IMR-90 (cell line): ENCODE measurements around the gene APLF. TPM values are rescaled to one million over a fixed set of nuclear protein-coding genes. Genes with fewer than 3 reads are reported as not detected.

ENCODE experiments used
- ATAC-seq: fragments of 200-7000 bp; cut with Tn5 transposase; 2 replicates; pipeline ENCODE4 v1.9.1; 2020; ENCODE audit warnings: low read depth, mild to moderate bottlenecking, moderate library complexity
- BruUV-seq: library from RNA; stranded (reverse); fragments of 400-500 nt; replicated peaks from 2 replicates; lab custom pipeline; 2021; lab: Mats Ljungman, UMichigan
- CTCF ChIA-PET: fragments of 300-600 bp; formaldehyde crosslinking; extraction: SDS; loops from one replicate; lab custom pipeline; 2021; ENCODE audit warnings: antibody characterized with exemption; lab: Yijun Ruan, JAX
- POLR2A ChIA-PET: fragments of 300-600 bp; sonication (Branson Sonifier 250); formaldehyde crosslinking; loops from one replicate; lab custom pipeline; 2022; ENCODE audit warnings: antibody characterized with exemption; ENCODE audit not compliant: unreplicated experiment; lab: Charles Lee
- DNase-seq: peaks from one replicate; pipeline ENCODE4 v3.0.0; 2013
- H2AFZ ChIP-seq: replicated peaks from 2 replicates; pipeline ENCODE3; 2013; ENCODE audit warnings: low read length, mild to moderate bottlenecking; ENCODE audit not compliant: poor library complexity
- H2AK5ac ChIP-seq: 2 replicates; pipeline ENCODE4 v1.6.1; 2013; ENCODE audit warnings: low read depth, low read length, inconsistent platforms
- H2AK9ac ChIP-seq: replicated peaks from 2 replicates; pipeline ENCODE3; 2013; ENCODE audit warnings: mild to moderate bottlenecking, low read depth, low read length, moderate library complexity; ENCODE audit not compliant: poor library complexity
- H2BK120ac ChIP-seq: 2 replicates; pipeline ENCODE4 v1.6.1; 2013; ENCODE audit warnings: low read depth, low read length, inconsistent platforms
- H2BK15ac ChIP-seq: 3 replicates; pipeline ENCODE4 v1.6.1; 2013; ENCODE audit warnings: low read depth, low read length, inconsistent platforms
- H2BK20ac ChIP-seq: 2 replicates; pipeline ENCODE4 v1.6.1; 2013; ENCODE audit warnings: low read depth, mild to moderate bottlenecking, inconsistent platforms, low read length, moderate library complexity
- H2BK5ac ChIP-seq: 2 replicates; pipeline ENCODE4 v1.6.1; 2013; ENCODE audit warnings: mild to moderate bottlenecking, low read depth, low read length, inconsistent platforms; ENCODE audit not compliant: poor library complexity, severe bottlenecking
- H3K14ac ChIP-seq: replicated peaks from 2 replicates; pipeline ENCODE4 v1.6.1; 2013; ENCODE audit warnings: low read depth, low read length, inconsistent platforms
- H3K18ac ChIP-seq: 2 replicates; pipeline ENCODE4 v1.6.1; 2013; ENCODE audit warnings: low read depth, low read length, control low read depth
- H3K23ac ChIP-seq: 2 replicates; pipeline ENCODE4 v1.6.1; 2013; ENCODE audit warnings: low read depth, low read length, inconsistent platforms
- H3K27ac ChIP-seq: 2 replicates; pipeline ENCODE4 v1.5.1; 2013; ENCODE audit warnings: mild to moderate bottlenecking, control low read depth, low read length; ENCODE audit not compliant: insufficient read depth
- H3K27me3 ChIP-seq: 2 replicates; pipeline ENCODE4 v1.6.1; 2013; ENCODE audit warnings: low read length; ENCODE audit not compliant: control insufficient read depth, insufficient read depth
- H3K36me3 ChIP-seq: 2 replicates; pipeline ENCODE4 v1.6.1; 2013; ENCODE audit warnings: low read length, mixed read lengths; ENCODE audit not compliant: control insufficient read depth, insufficient read depth
- H3K4ac ChIP-seq: 2 replicates; pipeline ENCODE4 v1.6.1; 2013; ENCODE audit warnings: low read depth, low read length, inconsistent platforms
- H3K4me1 ChIP-seq: 2 replicates; pipeline ENCODE4 v1.6.1; 2013; ENCODE audit warnings: low read length, mixed read lengths; ENCODE audit not compliant: control insufficient read depth, insufficient read depth
- H3K4me2 ChIP-seq: 2 replicates; pipeline ENCODE4 v1.6.1; 2013; ENCODE audit warnings: low read depth, mild to moderate bottlenecking, control low read depth, low read length, moderate library complexity
- H3K4me3 ChIP-seq: 2 replicates; pipeline ENCODE4 v1.5.1; 2013; ENCODE audit warnings: low read depth, mild to moderate bottlenecking, control low read depth, low read length, moderate library complexity; ENCODE audit not compliant: insufficient read depth
- H3K56ac ChIP-seq: 2 replicates; pipeline ENCODE4 v1.6.1; 2013; ENCODE audit warnings: low read length, inconsistent platforms; ENCODE audit not compliant: insufficient read depth; ENCODE audit errors: extremely low read depth
- H3K79me1 ChIP-seq, 2 experiments: 2 replicates each; pipeline ENCODE4 v1.6.1; 2013; ENCODE audit warnings: low read length in 2 of 2, inconsistent platforms in 1 of 2, low read depth in 1 of 2
- H3K9ac ChIP-seq: 2 replicates; pipeline ENCODE4 v1.6.1; 2013; ENCODE audit warnings: low read depth, low read length, control low read depth
- H3K9me1 ChIP-seq: 2 replicates; pipeline ENCODE4 v1.6.1; 2013; ENCODE audit warnings: low read length, inconsistent platforms; ENCODE audit not compliant: insufficient read depth
- H3K9me3 ChIP-seq: 2 replicates; pipeline ENCODE4 v1.6.1; 2013; ENCODE audit warnings: low read length; ENCODE audit not compliant: control insufficient read depth, insufficient read depth
- H4K20me1 ChIP-seq: 2 replicates; pipeline ENCODE4 v1.6.1; 2013; ENCODE audit warnings: low read length, inconsistent platforms; ENCODE audit not compliant: insufficient read depth
- H4K5ac ChIP-seq: 2 replicates; pipeline ENCODE4 v1.6.1; 2013; ENCODE audit warnings: mild to moderate bottlenecking, low read depth, low read length, control low read depth
- H4K8ac ChIP-seq, 2 experiments: 2 replicates each; pipeline ENCODE4 v1.6.1; 2013; ENCODE audit warnings: low read depth in 2 of 2, low read length in 2 of 2, control low read depth in 1 of 2, inconsistent platforms in 1 of 2
- H4K91ac ChIP-seq: 2 replicates; pipeline ENCODE4 v1.6.1; 2013; ENCODE audit warnings: low read depth, low read length, inconsistent platforms; ENCODE audit not compliant: insufficient read depth
- BHLHE40 ChIP-seq: fragments of 150-350 bp; IDR thresholded peaks from 2 replicates; pipeline ENCODE4 v1.6.1; 2016; ENCODE audit warnings: mild to moderate bottlenecking, low read depth, low read length
- CEBPB ChIP-seq: IDR thresholded peaks from 2 replicates; pipeline ENCODE4 v1.6.1; 2012; ENCODE audit warnings: low read depth, low read length, improper control_type of control experiment
- CHD1 ChIP-seq: IDR thresholded peaks from 2 replicates; pipeline ENCODE4 v1.6.1; 2012; ENCODE audit warnings: low read depth, low read length, improper control_type of control experiment
- FOS ChIP-seq: fragments of 150-350 bp; IDR thresholded peaks from 2 replicates; pipeline ENCODE4 v1.6.1; 2016; ENCODE audit warnings: low read depth, low read length
- MAFK ChIP-seq: IDR thresholded peaks from 2 replicates; pipeline ENCODE4 v1.6.1; 2012; ENCODE audit warnings: low read depth, low read length, improper control_type of control experiment
- MAZ ChIP-seq: IDR thresholded peaks from 2 replicates; pipeline ENCODE4 v1.6.1; 2012; ENCODE audit warnings: low read depth, mild to moderate bottlenecking, low read length, improper control_type of control experiment, moderate library complexity, borderline replicate concordance
- MXI1 ChIP-seq: IDR thresholded peaks from 2 replicates; pipeline ENCODE4 v1.6.1; 2012; ENCODE audit warnings: low read depth, mild to moderate bottlenecking, low read length, moderate library complexity, borderline replicate concordance
- NFE2L2 ChIP-seq: fragments of 150-350 bp; IDR thresholded peaks from 2 replicates; pipeline ENCODE4 v1.6.1; 2016; ENCODE audit warnings: low read depth, mild to moderate bottlenecking, low read length
- POLR2A ChIP-seq: IDR thresholded peaks from 2 replicates; pipeline ENCODE4 v1.6.1; 2012; ENCODE audit warnings: mild to moderate bottlenecking, low read depth, low read length
- RAD21 ChIP-seq: IDR thresholded peaks from 2 replicates; pipeline ENCODE4 v1.6.1; 2012; ENCODE audit warnings: low read length, improper control_type of control experiment
- RCOR1 ChIP-seq: IDR thresholded peaks from 2 replicates; pipeline ENCODE4 v1.6.1; 2012; ENCODE audit warnings: mild to moderate bottlenecking, low read length, improper control_type of control experiment; ENCODE audit not compliant: insufficient replicate concordance
- RFX5 ChIP-seq: IDR thresholded peaks from 2 replicates; pipeline ENCODE4 v1.8.0; 2012; ENCODE audit warnings: low read depth, mild to moderate bottlenecking, low read length, moderate library complexity
- SMC3 ChIP-seq: fragments of 150-350 bp; IDR thresholded peaks from 2 replicates; pipeline ENCODE4 v1.6.1; 2016; ENCODE audit warnings: low read depth, mild to moderate bottlenecking, antibody characterized with exemption, low read length, moderate library complexity
- WGBS, 2 experiments: methylation state at CpG; one replicate each; pipeline versions ENCODE4 v1.1.5 to v1.1.7; 2013; ENCODE audit warnings: missing lambda C conversion rate in 2 of 2; ENCODE audit not compliant: insufficient read length in 1 of 2; ENCODE audit errors: extremely low coverage in 2 of 2; 5-methylcytosine and 5-hydroxymethylcytosine counted together
- dilution Hi-C: fragments of 300-500 bp; cut with HindIII; formaldehyde crosslinking; loops from one replicate; pipeline ENCODE4 v1.14.3; 2018; ENCODE audit warnings: low sequenced_read_pairs; ENCODE audit not compliant: unreplicated experiment
- in situ Hi-C: fragments of 300-500 bp; cut with MboI; formaldehyde crosslinking; loops from 3 replicates; pipeline ENCODE4 v1.14.3; 2019; ENCODE audit warnings: low sequenced_read_pairs, inconsistent platforms, mixed read lengths
- intact Hi-C: fragments of 100-400 bp; cut with micrococcal nuclease; formaldehyde crosslinking; loops from 2 replicates; pipeline ENCODE4 v1.10.0; 2022
- polyA plus RNA-seq, 3 experiments: library from polyadenylated mRNA; depleted of rRNA; stranded (reverse); fragments of >200 nt; gene quantifications; 2 replicates each; pipeline ENCODE4 v1.2.3, GENCODE V29; 2012; ENCODE audit warnings: low replicate concordance in 1 of 3
- total RNA-seq: library from RNA; depleted of rRNA; stranded (reverse); fragments of >200 nt; gene quantifications from 2 replicates; pipeline ENCODE4 v1.2.3, GENCODE V29; 2012
- TF ChIP-seq, protein P1 (sequence below): fragments of 150-350 bp; IDR thresholded peaks from 2 replicates; pipeline ENCODE4 v1.6.1; 2016; ENCODE audit warnings: low read depth, mild to moderate bottlenecking, low read length, moderate library complexity, borderline replicate concordance
- TF ChIP-seq, protein P2 (sequence below): conservative IDR thresholded peaks from 2 replicates; pipeline ENCODE4 v1.5.1; 2012; ENCODE audit warnings: mild to moderate bottlenecking, low read depth, low read length, improper control_type of control experiment
- TF ChIP-seq, protein P3 (sequence below): fragments of 150-350 bp; IDR thresholded peaks from 2 replicates; pipeline ENCODE4 v1.6.1; 2017; ENCODE audit warnings: mild to moderate bottlenecking, antibody characterized with exemption, low read length, low read depth

Gene APLF
- total and polyA plus RNA-seq, 2 of the 4 experiments (the other 2 are of a cell fraction), result 1.5 to 2.3 TPM

DNA sequence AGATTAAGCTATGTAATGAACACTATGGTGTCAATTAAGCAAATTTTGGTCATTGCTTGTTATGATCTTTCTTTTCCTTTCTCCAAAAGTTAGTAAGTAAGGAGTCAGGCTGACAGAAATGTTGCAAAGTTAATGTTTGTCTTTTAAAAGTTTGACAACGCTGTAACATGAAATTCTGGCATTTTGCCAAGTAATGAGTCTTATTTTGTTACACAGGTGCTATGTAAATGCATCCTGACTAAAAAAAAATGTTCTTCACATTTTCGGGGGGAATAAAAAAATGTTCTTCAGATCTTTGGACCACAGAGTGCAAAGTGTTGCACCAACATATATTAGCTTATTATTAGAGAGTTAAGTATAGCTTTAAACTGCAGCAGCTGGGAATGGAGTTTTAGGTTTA, 121.2 kb downstream of the APLF start:
- Histone ChIP-seq H4K5ac (no peak overlapping the region), H2BK120ac (no peak overlapping the region), H4K20me1 (no peaks in the 10 kb centered on the region), H3K4me3 (no peak overlapping the region), H2AK5ac (no peak overlapping the region), H2BK5ac (no peak overlapping the region), H2AFZ (no peak overlapping the region), H2BK15ac (no peak overlapping the region), H3K36me3 (no peaks in the 10 kb centered on the region), H3K27ac (no peak overlapping the region), H3K14ac (no peak overlapping the region), H3K23ac (no peak overlapping the region), H3K18ac (no peak overlapping the region), H3K56ac (no peak overlapping the region), H3K27me3 (peaks cover 2% of the 10 kb centered on the region; the same call in 1 of the 2 replicates), H3K4me2 (no peak overlapping the region), H4K91ac (no peak overlapping the region), H3K4me1 (no peaks in the 10 kb centered on the region), H3K9me1 (no peaks in the 10 kb centered on the region), H3K9me3 (no peaks in the 10 kb centered on the region), H3K4ac (no peak overlapping the region), H4K8ac (no peak overlapping the region), H2BK20ac (no peak overlapping the region), H3K9ac (no peak overlapping the region), H3K79me1 (no peaks in the 10 kb centered on the region), H2AK9ac (no peak overlapping the region)
- ChIA-PET CTCF (no interaction called here), POLR2A (no interaction called here)
- DNase-seq (no peak), ATAC-seq (no peak)
- TF ChIP-seq RAD21 (no peak), CHD1 (no peak), RFX5 (no peak), MAZ (no peak), MAFK (no peak), SMC3 (no peak), BHLHE40 (no peak), CEBPB (no peak), MXI1 (no peak), NFE2L2 (no peak), POLR2A (no peak), FOS (no peak), RCOR1 (no peak)
- TF ChIP-seq, protein P1, sequence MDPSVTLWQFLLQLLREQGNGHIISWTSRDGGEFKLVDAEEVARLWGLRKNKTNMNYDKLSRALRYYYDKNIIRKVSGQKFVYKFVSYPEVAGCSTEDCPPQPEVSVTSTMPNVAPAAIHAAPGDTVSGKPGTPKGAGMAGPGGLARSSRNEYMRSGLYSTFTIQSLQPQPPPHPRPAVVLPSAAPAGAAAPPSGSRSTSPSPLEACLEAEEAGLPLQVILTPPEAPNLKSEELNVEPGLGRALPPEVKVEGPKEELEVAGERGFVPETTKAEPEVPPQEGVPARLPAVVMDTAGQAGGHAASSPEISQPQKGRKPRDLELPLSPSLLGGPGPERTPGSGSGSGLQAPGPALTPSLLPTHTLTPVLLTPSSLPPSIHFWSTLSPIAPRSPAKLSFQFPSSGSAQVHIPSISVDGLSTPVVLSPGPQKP, result no peak
- TF ChIP-seq, protein P2, sequence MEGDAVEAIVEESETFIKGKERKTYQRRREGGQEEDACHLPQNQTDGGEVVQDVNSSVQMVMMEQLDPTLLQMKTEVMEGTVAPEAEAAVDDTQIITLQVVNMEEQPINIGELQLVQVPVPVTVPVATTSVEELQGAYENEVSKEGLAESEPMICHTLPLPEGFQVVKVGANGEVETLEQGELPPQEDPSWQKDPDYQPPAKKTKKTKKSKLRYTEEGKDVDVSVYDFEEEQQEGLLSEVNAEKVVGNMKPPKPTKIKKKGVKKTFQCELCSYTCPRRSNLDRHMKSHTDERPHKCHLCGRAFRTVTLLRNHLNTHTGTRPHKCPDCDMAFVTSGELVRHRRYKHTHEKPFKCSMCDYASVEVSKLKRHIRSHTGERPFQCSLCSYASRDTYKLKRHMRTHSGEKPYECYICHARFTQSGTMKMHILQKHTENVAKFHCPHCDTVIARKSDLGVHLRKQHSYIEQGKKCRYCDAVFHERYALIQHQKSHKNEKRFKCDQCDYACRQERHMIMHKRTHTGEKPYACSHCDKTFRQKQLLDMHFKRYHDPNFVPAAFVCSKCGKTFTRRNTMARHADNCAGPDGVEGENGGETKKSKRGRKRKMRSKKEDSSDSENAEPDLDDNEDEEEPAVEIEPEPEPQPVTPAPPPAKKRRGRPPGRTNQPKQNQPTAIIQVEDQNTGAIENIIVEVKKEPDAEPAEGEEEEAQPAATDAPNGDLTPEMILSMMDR, result no peak
- TF ChIP-seq, protein P3, sequence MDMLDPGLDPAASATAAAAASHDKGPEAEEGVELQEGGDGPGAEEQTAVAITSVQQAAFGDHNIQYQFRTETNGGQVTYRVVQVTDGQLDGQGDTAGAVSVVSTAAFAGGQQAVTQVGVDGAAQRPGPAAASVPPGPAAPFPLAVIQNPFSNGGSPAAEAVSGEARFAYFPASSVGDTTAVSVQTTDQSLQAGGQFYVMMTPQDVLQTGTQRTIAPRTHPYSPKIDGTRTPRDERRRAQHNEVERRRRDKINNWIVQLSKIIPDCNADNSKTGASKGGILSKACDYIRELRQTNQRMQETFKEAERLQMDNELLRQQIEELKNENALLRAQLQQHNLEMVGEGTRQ, result no peak
- intact Hi-C loops (no loop called here), in situ Hi-C loops (loop anchor here (25.0 kb wide), 1 partner anchor 101 kb away; no protein-coding TSS in a partner anchor), dilution Hi-C loops (no loop called here)
- BruUV-seq, result no TSS peak
- WGBS, 2 experiments, result no CpG with 5 or more reads among the region's 2 CpGs
